HCT116 (cell line): ENCODE measurements around the gene PLEKHA5.

Experiments used
- EGR1 ChIP-seq: IDR thresholded peaks from 2 replicates; pipeline ENCODE4 v1.6.1; 2012; ENCODE audit warnings: low read depth
- EZH2 ChIP-seq: fragments of 200-600 bp; sonication (generic); IDR thresholded peaks from 2 replicates; pipeline ENCODE4 v1.6.1; 2017; ENCODE audit warnings: antibody characterized with exemption, mixed run types
- EZH2phosphoT487 ChIP-seq: fragments of 200-600 bp; IDR thresholded peaks from 2 replicates; pipeline ENCODE4 v1.6.1; 2018; ENCODE audit warnings: antibody characterized with exemption, borderline replicate concordance
- JUND ChIP-seq: IDR thresholded peaks from 2 replicates; pipeline ENCODE4 v1.6.1; 2012
- POLR2A ChIP-seq: IDR thresholded peaks from 2 replicates; pipeline ENCODE4 v1.7.0; 2011; ENCODE audit warnings: borderline replicate concordance; ENCODE audit not compliant: insufficient read depth, insufficient read length; ENCODE audit errors: extremely low read depth
- POLR2AphosphoS5 ChIP-seq: IDR thresholded peaks from 2 replicates; pipeline ENCODE4 v1.6.1; 2011; ENCODE audit warnings: mild to moderate bottlenecking, low read depth, low read length, moderate library complexity
- RAD21 ChIP-seq: IDR thresholded peaks from 2 replicates; pipeline ENCODE4 v1.6.1; 2012; ENCODE audit warnings: low read depth, mild to moderate bottlenecking
- SIN3A ChIP-seq: IDR thresholded peaks from 2 replicates; pipeline ENCODE4 v1.6.1; 2012; ENCODE audit warnings: low read depth
- ZFX ChIP-seq: fragments of 450-650 bp; IDR thresholded peaks from 2 replicates; pipeline ENCODE4 v1.6.1; 2017
- TF ChIP-seq, protein P1 (sequence below), 3 experiments: fragments of 200-600 bp in 1 of 3; sonication (generic) in 1 of 3; IDR thresholded peaks in 2 of 3; conservative IDR thresholded peaks in 1 of 3; 2 replicates each; pipeline ENCODE4 v1.5.1; 2012 to 2017; ENCODE audit warnings: low read depth in 2 of 3, low read length in 2 of 3, antibody characterized with exemption in 1 of 3, borderline replicate concordance in 1 of 3, control low read depth in 1 of 3, mild to moderate bottlenecking in 1 of 3, mixed read lengths in 1 of 3, mixed run types in 1 of 3, moderate library complexity in 1 of 3; ENCODE audit not compliant: insufficient read depth in 1 of 3
- TF ChIP-seq, protein P2 (sequence below): IDR thresholded peaks from 2 replicates; pipeline ENCODE4 v1.6.1; 2011; ENCODE audit warnings: mild to moderate bottlenecking, low read length, moderate library complexity; ENCODE audit not compliant: insufficient replicate concordance; ENCODE audit errors: extremely low read depth
- TF ChIP-seq, protein P3 (sequence below): IDR thresholded peaks from 2 replicates; pipeline ENCODE4 v1.6.1; 2012; ENCODE audit warnings: low read depth
- TF ChIP-seq, protein P4 (sequence below): IDR thresholded peaks from 2 replicates; pipeline ENCODE4 v1.6.1; 2012

DNA sequence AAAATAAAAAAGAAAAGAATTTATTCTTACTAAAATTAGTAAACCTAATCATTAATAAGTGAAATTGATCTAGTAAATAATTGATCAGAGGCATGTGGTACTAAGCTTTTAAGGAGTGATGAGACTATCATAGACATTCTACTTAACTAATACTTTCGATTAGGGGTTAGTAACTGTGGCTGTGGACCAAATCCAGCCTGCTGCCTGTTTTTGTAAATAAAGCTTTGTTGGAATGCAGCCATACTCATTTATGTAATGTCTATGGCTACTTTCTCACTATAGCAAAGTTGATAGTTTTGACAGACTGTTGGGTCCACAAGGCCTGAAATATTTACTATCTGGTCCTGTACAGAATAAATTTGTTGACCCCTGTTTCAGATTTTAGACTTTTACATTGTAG, 63.2 kb downstream of the PLEKHA5 start:
- TF ChIP-seq, protein P1, sequence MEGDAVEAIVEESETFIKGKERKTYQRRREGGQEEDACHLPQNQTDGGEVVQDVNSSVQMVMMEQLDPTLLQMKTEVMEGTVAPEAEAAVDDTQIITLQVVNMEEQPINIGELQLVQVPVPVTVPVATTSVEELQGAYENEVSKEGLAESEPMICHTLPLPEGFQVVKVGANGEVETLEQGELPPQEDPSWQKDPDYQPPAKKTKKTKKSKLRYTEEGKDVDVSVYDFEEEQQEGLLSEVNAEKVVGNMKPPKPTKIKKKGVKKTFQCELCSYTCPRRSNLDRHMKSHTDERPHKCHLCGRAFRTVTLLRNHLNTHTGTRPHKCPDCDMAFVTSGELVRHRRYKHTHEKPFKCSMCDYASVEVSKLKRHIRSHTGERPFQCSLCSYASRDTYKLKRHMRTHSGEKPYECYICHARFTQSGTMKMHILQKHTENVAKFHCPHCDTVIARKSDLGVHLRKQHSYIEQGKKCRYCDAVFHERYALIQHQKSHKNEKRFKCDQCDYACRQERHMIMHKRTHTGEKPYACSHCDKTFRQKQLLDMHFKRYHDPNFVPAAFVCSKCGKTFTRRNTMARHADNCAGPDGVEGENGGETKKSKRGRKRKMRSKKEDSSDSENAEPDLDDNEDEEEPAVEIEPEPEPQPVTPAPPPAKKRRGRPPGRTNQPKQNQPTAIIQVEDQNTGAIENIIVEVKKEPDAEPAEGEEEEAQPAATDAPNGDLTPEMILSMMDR (IDR thresholded peaks at IDR 0.05 in 2 of 3, conservative IDR thresholded peaks at IDR 0.05 in 1 of 3; ENCODE audit: borderline replicate concordance in 1 of 3, insufficient read depth in 1 of 3, low read depth in 2 of 3, low read length in 2 of 3): no peak
- no peak for TF ChIP-seq POLR2A
- TF ChIP-seq POLR2AphosphoS5: no peak
- no peak for TF ChIP-seq RAD21
- no peak for TF ChIP-seq EZH2phosphoT487
- TF ChIP-seq EGR1: no peak
- TF ChIP-seq EZH2: no peak
- TF ChIP-seq, protein P2, sequence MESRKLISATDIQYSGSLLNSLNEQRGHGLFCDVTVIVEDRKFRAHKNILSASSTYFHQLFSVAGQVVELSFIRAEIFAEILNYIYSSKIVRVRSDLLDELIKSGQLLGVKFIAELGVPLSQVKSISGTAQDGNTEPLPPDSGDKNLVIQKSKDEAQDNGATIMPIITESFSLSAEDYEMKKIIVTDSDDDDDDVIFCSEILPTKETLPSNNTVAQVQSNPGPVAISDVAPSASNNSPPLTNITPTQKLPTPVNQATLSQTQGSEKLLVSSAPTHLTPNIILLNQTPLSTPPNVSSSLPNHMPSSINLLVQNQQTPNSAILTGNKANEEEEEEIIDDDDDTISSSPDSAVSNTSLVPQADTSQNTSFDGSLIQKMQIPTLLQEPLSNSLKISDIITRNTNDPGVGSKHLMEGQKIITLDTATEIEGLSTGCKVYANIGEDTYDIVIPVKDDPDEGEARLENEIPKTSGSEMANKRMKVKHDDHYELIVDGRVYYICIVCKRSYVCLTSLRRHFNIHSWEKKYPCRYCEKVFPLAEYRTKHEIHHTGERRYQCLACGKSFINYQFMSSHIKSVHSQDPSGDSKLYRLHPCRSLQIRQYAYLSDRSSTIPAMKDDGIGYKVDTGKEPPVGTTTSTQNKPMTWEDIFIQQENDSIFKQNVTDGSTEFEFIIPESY: no peak
- TF ChIP-seq ZFX: no peak
- TF ChIP-seq, protein P3, sequence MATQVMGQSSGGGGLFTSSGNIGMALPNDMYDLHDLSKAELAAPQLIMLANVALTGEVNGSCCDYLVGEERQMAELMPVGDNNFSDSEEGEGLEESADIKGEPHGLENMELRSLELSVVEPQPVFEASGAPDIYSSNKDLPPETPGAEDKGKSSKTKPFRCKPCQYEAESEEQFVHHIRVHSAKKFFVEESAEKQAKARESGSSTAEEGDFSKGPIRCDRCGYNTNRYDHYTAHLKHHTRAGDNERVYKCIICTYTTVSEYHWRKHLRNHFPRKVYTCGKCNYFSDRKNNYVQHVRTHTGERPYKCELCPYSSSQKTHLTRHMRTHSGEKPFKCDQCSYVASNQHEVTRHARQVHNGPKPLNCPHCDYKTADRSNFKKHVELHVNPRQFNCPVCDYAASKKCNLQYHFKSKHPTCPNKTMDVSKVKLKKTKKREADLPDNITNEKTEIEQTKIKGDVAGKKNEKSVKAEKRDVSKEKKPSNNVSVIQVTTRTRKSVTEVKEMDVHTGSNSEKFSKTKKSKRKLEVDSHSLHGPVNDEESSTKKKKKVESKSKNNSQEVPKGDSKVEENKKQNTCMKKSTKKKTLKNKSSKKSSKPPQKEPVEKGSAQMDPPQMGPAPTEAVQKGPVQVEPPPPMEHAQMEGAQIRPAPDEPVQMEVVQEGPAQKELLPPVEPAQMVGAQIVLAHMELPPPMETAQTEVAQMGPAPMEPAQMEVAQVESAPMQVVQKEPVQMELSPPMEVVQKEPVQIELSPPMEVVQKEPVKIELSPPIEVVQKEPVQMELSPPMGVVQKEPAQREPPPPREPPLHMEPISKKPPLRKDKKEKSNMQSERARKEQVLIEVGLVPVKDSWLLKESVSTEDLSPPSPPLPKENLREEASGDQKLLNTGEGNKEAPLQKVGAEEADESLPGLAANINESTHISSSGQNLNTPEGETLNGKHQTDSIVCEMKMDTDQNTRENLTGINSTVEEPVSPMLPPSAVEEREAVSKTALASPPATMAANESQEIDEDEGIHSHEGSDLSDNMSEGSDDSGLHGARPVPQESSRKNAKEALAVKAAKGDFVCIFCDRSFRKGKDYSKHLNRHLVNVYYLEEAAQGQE: no peak
- no peak for TF ChIP-seq JUND
- TF ChIP-seq SIN3A: no peak
- TF ChIP-seq, protein P4, sequence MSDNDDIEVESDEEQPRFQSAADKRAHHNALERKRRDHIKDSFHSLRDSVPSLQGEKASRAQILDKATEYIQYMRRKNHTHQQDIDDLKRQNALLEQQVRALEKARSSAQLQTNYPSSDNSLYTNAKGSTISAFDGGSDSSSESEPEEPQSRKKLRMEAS: no peak
